Measurements from ENCODE around the gene AGAP1. TPM values are rescaled to one million over a fixed set of nuclear protein-coding genes. Genes with fewer than 3 reads are reported as not detected.

Gene AGAP1
- total RNA-seq, 1 experiment from 2014 or later: 44.8 TPM

GRCh38 chr2:235688511-235689426 lies 194.9 kb downstream of the AGAP1 start:
- DNase-seq (ENCODE audit: low spot score): no peak

- no peak for DNase-seq (ENCODE audit: low spot score)
These were observed 195.6 kb downstream of the AGAP1 start for GRCh38 chr2:235689427-235689853.

- DNase-seq (ENCODE audit: low spot score): no peak
These were observed 196.4 kb downstream of the AGAP1 start for GRCh38 chr2:235690082-235690808.

- no peak for DNase-seq (ENCODE audit: low spot score)
These were observed 197.1 kb downstream of the AGAP1 start for GRCh38 chr2:235690809-235691450.

- no peak for DNase-seq (ENCODE audit: low spot score)
These were observed 198.2 kb downstream of the AGAP1 start for GRCh38 chr2:235692076-235692475.

- DNase-seq (ENCODE audit: low spot score): no peak
These were observed 198.9 kb downstream of the AGAP1 start for GRCh38 chr2:235692671-235693171.

GRCh38 chr2:235693279-235693678 lies 199.4 kb downstream of the AGAP1 start:
- DNase-seq (ENCODE audit: low spot score): no peak

- DNase-seq (ENCODE audit: low spot score): no peak
These were observed 201.1 kb downstream of the AGAP1 start for GRCh38 chr2:235694721-235695601.

- no peak for DNase-seq (ENCODE audit: low spot score)
These were observed 201.7 kb downstream of the AGAP1 start for GRCh38 chr2:235695602-235695895.

- DNase-seq (ENCODE audit: low spot score): no peak
These were observed 203.2 kb downstream of the AGAP1 start for GRCh38 chr2:235697041-235697440.

GRCh38 chr2:235698028-235698427 lies 204.2 kb downstream of the AGAP1 start:
- DNase-seq (ENCODE audit: low spot score): no peak

GRCh38 chr2:235698491-235698890 lies 204.6 kb downstream of the AGAP1 start:
- no peak for DNase-seq (ENCODE audit: low spot score)

- no peak for DNase-seq (ENCODE audit: low spot score)
These were observed 205.7 kb downstream of the AGAP1 start for GRCh38 chr2:235699576-235699975.

- no peak for DNase-seq (ENCODE audit: low spot score)
These were observed 207.6 kb downstream of the AGAP1 start for GRCh38 chr2:235701206-235701981.

GRCh38 chr2:235702186-235702585 lies 208.3 kb downstream of the AGAP1 start:
- no peak for DNase-seq (ENCODE audit: low spot score)

- no peak for DNase-seq (ENCODE audit: low spot score)
These were observed 210.0 kb downstream of the AGAP1 start for GRCh38 chr2:235703711-235704295.

GRCh38 chr2:235705296-235705695 lies 211.5 kb downstream of the AGAP1 start:
- DNase-seq (ENCODE audit: low spot score): no peak

GRCh38 chr2:235706506-235706905 lies 212.7 kb downstream of the AGAP1 start:
- no peak for DNase-seq (ENCODE audit: low spot score)

GRCh38 chr2:235707411-235708096 lies 213.7 kb downstream of the AGAP1 start:
- no peak for DNase-seq (ENCODE audit: low spot score)

All from HT-29 (cell line).